ENCODE data around the gene SEMA5A. TPM values are rescaled to one million over a fixed set of nuclear protein-coding genes. Genes with fewer than 3 reads are reported as not detected.

The SEMA5A gene
- total and polyA plus RNA-seq, 2 of the 8 experiments (the other 6 are each of a cell fraction or from before 2014, with no cell fraction given) = 5.3 to 8.9 TPM

DNA sequence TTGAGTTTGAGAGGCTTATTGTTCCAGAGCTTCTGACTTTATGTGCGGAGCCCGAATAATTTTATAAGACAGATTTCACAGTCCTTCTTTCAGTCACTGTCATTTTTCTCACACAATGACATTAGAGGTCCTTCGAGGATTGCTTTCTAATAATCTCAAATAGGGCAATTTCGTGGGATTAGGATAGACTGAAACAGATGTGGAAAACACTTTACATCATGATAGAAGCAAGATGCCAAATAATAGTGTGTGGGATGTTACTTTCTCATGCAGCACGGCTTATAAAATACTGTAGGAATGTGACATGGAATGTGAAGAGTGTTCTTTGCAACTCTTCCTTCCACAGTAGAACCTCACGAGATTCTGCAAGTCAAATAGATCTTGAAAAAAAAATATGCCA lies 451.3 kb downstream of the SEMA5A start (continued):
- TF ChIP-seq, protein P1, sequence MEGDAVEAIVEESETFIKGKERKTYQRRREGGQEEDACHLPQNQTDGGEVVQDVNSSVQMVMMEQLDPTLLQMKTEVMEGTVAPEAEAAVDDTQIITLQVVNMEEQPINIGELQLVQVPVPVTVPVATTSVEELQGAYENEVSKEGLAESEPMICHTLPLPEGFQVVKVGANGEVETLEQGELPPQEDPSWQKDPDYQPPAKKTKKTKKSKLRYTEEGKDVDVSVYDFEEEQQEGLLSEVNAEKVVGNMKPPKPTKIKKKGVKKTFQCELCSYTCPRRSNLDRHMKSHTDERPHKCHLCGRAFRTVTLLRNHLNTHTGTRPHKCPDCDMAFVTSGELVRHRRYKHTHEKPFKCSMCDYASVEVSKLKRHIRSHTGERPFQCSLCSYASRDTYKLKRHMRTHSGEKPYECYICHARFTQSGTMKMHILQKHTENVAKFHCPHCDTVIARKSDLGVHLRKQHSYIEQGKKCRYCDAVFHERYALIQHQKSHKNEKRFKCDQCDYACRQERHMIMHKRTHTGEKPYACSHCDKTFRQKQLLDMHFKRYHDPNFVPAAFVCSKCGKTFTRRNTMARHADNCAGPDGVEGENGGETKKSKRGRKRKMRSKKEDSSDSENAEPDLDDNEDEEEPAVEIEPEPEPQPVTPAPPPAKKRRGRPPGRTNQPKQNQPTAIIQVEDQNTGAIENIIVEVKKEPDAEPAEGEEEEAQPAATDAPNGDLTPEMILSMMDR (IDR thresholded peaks at IDR 0.05; ENCODE audit: control extremely low read depth in 1 of 3, insufficient read depth in 1 of 3, low read depth in 1 of 3, low read length in 3 of 3) = no peak
- no peak for TF ChIP-seq E2F6 (IDR thresholded peaks at IDR 0.05)
- no peak for TF ChIP-seq POU5F1 (IDR thresholded peaks at IDR 0.05; ENCODE audit: low read depth, low read length)
- TF ChIP-seq GTF2F1 (IDR thresholded peaks at IDR 0.05; ENCODE audit: borderline replicate concordance, low read depth, low read length) = no peak
- TF ChIP-seq SP4 (IDR thresholded peaks at IDR 0.05; ENCODE audit: low read length) = no peak
- TF ChIP-seq KDM4A (IDR thresholded peaks at IDR 0.05; ENCODE audit: low read depth, low read length, severe bottlenecking) = no peak
- no peak for TF ChIP-seq CEBPB (IDR thresholded peaks at IDR 0.05; ENCODE audit: low read depth, low read length)
- no peak for TF ChIP-seq POLR2AphosphoS5 (IDR thresholded peaks at IDR 0.05; ENCODE audit: low read depth, low read length)

Data from H1 (cell line).